DLD1 (cell line): Measurements from ENCODE around the gene PCDH12.

Experiments used
- in situ Hi-C: cut with HindIII; loops from 2 replicates; pipeline ENCODE4 v1.10.0; 2017; ENCODE audit warnings: low sequenced_read_pairs

PCDH12 gene

DNA sequence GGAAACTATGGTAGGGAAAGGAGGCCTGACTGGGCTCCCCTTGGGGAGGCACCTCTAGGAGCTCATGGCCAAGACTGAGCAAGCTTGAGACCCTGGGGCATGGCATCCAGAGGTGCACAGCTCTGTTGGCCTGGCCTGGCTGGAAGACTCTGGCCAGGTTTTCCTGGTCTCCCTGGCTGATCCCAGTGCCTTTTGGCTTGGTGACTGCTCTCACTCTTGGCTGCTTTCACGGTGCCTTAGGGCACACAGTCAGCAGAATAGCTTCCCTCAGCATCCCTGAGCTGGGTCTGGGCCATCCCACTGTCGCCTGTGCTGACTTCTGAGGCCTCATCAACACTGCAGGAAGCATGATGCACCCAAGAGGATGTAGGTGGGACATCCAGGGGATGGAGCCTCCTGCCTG lies 47.7 kb downstream of the PCDH12 start:
- in situ Hi-C loops = no loop called here

DNA sequence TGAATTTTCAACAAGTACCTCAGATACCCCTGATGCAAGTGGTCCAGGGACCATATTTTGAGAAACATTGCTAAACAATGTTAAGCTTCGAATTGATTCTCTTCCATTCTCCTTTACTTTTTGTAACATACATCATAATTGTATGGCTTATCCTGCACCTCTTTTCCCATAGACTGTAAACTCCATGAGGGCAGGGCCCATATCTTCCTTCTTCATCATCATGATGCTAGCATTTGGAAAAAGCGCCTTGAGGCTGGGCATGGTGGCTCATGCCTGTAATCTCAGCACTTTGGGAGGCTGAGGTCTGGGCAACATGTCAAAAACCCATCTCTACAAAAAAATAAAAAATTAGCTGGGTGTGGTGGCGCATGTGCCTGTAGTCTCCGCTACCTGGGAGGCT lies 48.8 kb downstream of the PCDH12 start:
- in situ Hi-C loops = no loop called here

DNA sequence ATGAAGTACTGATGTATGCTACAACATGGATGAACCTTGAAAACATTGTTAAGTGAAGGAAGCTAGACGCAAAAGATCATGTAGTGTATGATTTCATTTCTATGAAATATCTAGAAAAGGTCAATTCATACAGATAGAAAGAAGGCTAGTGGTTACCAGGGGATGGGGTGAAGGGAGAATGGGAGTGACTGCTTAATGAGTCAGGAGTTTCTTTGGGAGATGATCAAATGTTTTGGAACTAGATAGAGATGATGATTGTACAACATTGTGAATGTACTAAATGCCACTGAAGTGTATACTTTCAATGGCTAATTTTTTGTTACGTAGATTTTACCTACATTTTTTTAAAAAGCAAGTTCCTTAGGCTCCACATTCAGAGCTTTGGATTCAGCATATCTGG lies 49.2 kb downstream of the PCDH12 start:
- in situ Hi-C loops = no loop called here

DNA sequence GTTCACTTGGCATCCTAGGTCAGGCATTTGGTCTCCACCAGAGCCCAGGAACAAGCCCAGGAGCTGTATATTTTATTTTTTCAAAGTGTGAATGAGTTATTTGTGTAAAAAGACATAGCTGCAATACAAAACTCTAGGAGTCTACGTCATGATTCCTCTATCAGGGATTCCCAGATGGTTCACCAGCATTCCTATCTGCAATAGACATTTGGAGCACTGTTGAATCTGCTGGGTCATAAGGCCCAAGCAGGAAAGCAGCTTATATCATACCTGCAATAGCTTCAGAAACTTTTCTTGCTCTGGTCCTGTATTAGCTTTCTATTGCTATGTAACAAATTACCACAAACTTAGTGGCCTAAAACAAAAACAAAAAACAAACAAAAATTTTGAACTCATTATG lies 51.0 kb downstream of the PCDH12 start:
- in situ Hi-C loops = no loop called here

DNA sequence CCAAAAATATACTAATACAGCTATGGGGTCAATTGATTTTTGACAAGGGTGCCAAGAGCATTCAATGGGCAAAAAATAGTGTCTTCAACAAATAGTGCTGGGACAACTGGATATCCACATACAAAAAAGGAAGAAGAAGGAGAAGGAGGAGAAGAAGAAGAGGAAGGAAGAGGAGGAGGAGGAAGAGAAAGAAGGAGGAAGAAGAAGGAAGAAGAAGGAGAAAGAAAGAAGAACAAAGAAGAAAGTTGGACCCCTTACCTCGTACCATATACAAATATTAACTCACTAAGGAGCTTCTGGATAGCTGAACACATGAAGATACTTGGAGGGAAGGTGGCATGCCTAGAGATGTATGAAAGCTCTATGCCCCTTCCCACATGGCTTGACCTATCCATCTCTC lies 51.5 kb downstream of the PCDH12 start:
- in situ Hi-C loops = no loop called here

DNA sequence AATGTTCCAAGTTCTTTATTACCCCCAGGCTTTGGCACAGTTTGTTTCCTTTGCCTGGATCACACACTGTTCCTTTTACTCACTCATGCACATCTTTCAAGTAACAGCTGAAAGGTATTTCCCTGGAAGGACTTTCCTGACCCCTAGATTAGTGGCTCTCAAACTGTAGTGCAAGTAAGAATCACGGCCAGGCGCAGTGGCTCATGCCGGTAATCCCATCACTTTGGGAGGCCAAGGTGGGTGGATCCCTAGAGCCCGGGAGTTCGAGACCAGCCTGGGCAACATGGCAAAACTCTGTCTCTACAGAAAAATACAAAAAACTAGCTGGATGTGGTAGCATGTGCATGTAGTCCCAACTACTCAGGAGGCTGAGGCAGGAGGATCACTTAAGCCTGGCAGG lies 53.5 kb downstream of the PCDH12 start:
- in situ Hi-C loops = no loop called here

DNA sequence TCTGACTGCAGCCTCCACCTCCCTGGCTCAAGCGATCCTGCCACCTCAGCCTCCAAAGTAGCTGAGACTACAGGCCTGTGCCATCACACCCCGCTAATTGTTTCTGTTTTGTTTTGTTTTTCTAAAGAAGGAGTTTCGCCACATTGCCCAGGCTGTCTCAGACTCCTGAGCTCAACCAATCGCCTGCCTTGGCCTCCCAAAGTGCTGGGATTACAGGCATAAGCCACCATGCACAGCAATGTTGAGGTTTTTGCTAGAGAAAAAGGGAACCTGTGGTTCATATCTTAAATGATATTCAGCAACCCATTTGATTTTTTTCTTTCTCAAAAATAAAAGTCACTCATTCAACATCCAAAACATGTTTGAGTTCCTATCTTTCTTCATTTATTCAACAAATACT lies 54.7 kb downstream of the PCDH12 start:
- in situ Hi-C loops = no loop called here

DNA sequence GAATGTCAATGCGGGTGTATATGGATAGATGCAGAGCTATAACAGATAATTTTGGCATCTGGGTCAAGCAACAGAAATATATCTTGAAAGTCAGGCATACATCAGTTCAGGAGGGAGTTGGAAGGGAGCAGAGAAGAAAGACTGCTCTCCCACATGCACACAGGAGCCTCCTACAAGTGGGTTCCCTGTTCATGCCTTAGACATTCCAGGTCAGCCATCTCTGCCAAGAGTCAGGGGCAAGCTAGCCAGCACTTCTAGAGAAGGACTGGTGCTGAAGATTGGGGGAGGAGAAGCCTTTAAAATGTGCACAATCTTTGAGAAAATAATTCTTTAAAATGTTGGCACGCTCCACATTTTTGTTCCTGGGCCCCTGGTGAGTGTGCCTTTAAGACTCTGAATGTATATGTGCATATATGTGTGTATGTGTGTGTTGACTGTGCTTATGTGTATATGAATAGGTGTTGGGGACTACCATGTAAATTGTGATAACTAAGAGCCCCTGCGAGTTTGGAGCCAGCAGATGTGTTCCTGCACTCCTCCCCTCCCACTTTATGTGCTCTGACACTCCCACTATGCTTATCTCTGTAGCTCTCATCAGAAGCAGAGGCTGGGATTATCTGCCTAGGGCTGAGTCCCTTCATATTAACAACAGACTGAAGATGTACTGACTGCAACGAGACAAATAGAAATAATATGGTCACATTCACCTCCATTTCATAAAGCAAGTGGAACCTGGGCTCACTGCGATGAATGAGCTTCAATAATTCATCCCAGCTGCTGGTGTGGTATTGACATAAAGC lies 55.8 kb downstream of the PCDH12 start:
- in situ Hi-C loops = no loop called here

DNA sequence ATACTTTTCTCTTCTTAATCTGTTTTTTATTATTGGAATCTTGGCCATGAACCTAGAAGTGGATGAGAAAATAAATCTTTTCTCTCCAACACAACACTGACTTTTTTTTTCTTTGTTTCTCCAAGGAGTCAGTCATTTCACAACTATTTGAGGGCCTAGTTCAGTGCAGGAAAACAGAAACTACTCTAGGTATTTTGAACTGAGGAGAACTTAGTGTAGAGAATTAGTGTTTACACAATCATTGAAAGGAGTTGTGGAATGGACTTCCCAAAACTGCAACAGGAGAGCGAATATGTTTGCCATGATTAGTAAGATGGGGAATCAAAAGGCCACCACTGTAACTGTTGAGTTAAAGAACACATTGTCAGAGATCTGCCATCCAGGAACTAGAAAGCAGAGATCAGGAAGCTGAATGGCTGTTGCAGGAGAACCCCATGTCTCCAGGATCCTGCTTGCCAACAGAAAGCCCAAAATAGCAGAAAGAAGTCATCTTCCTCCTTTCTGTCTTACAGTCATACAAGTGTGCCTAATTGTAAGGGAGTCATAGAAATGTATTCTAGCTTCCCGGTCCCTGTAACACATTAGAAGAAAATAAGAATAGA lies 59.5 kb downstream of the PCDH12 start:
- in situ Hi-C loops = no loop called here

DNA sequence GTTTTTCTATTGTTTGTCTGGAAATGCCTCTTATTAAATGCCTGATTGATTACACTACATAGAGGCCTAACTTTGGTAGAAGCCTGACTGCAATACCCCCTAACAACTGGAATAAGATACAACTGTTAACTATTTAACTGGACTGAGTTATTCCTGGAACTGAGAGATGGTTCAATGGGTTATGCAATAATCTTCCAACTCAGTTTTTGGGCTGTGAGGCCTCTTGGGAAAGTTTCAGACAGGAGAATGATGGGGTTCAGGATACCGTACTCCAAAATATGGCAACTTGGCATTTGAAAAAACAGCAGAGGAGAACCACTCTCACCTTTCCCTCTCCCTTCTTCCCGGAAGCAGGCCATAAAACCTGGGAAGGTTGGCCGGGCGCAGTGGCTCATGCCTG lies 60.6 kb downstream of the PCDH12 start:
- in situ Hi-C loops = no loop called here
